Right renal cortex interstitium (tissue), 3 donors: ENCODE data around the gene FOXO6. TPM values are rescaled to one million over a fixed set of nuclear protein-coding genes. Genes with fewer than 3 reads are reported as not detected.

ENCODE experiments used
- DNase-seq, 3 donors: peaks; one replicate each; pipeline ENCODE4 v3.0.0-alpha.2; 2013; ENCODE audit warnings: low read depth in 3 of 3, low spot score in 2 of 3
- polyA plus RNA-seq, 3 donors: library from polyadenylated mRNA; unstranded; fragments of 120-200 nt; gene quantifications; one replicate each; pipeline ENCODE4 v1.2.1, GENCODE V29; 2013; ENCODE audit not compliant: insufficient read length in 3 of 3

The FOXO6 gene
- polyA plus RNA-seq, 3 donors: 1.2 to 2.1 (median 1.5) TPM

GRCh38 chr1:41364442-41365319 lies 3.4 kb downstream of the FOXO6 start:
- DNase-seq: no peak

GRCh38 chr1:41365320-41365633 lies 4.0 kb downstream of the FOXO6 start:
- no peak for DNase-seq

- no peak for DNase-seq
Observed at GRCh38 chr1:41365772-41366454, 4.7 kb downstream of the FOXO6 start.

- no peak for DNase-seq
Observed at GRCh38 chr1:41366455-41367287, 5.4 kb downstream of the FOXO6 start.

- no peak for DNase-seq
Observed at GRCh38 chr1:41367288-41367642, 6.0 kb downstream of the FOXO6 start.

- no peak for DNase-seq
Observed at GRCh38 chr1:41368366-41368765, 7.1 kb downstream of the FOXO6 start.

- no peak for DNase-seq
Observed at GRCh38 chr1:41368801-41369200, 7.6 kb downstream of the FOXO6 start.

GRCh38 chr1:41369531-41369930 lies 8.3 kb downstream of the FOXO6 start:
- DNase-seq: no peak

- DNase-seq: no peak
Observed at GRCh38 chr1:41370225-41370624, 9.0 kb downstream of the FOXO6 start.

GRCh38 chr1:41370756-41371420 lies 9.7 kb downstream of the FOXO6 start:
- no peak for DNase-seq

- no peak for DNase-seq
Observed at GRCh38 chr1:41371630-41372599, 10.7 kb downstream of the FOXO6 start.

GRCh38 chr1:41372600-41372993 lies 11.4 kb downstream of the FOXO6 start:
- no peak for DNase-seq

GRCh38 chr1:41373373-41373772 lies 12.1 kb downstream of the FOXO6 start:
- no peak for DNase-seq

GRCh38 chr1:41374711-41375110 lies 13.5 kb downstream of the FOXO6 start:
- DNase-seq: no peak

- DNase-seq: no peak
Observed at GRCh38 chr1:41377397-41377796, 16.2 kb downstream of the FOXO6 start.

- no peak for DNase-seq
Observed at GRCh38 chr1:41378222-41378621, 17.0 kb downstream of the FOXO6 start.

- no peak for DNase-seq
Observed at GRCh38 chr1:41378999-41379737, 17.9 kb downstream of the FOXO6 start.

- DNase-seq: no peak
Observed at GRCh38 chr1:41379738-41380130, 18.5 kb downstream of the FOXO6 start.

GRCh38 chr1:41380195-41380594 lies 19.0 kb downstream of the FOXO6 start:
- no peak for DNase-seq
